ENCODE data around the gene KIF12. TPM values are rescaled to one million over a fixed set of nuclear protein-coding genes. Genes with fewer than 3 reads are reported as not detected.

KIF12 gene
- total RNA-seq, 2 experiments from 2014 or later, result not detected

- H3K36me3 ChIP-seq (ENCODE audit: insufficient read depth, low read length), result no peaks in the 10 kb centered on the region
- POLR2A ChIA-PET, result no interaction called here
- no peaks in the 10 kb centered on the region for H3K36me3 Mint-ChIP-seq (ENCODE audit: low read depth)
- H3K9me3 Mint-ChIP-seq, result no peaks in the 10 kb centered on the region
- DNase-seq (no peak), ATAC-seq (ENCODE audit: poor library complexity) (no peak)
- CTCF ChIA-PET, result no interaction called here
- H3K4me1 ChIP-seq (ENCODE audit: insufficient read depth, low read length), result no peaks in the 10 kb centered on the region
- no peaks in the 10 kb centered on the region for H3K4me1 Mint-ChIP-seq (ENCODE audit: low read depth)
- H3K27me3 ChIP-seq (ENCODE audit: control insufficient read depth in 1 of 2, insufficient read depth in 2 of 2, low read length in 2 of 2), result no peaks in the 10 kb centered on the region
- peaks cover 0 to 4% of the 10 kb centered on the region in 2 experiments for H3K9me3 ChIP-seq (ENCODE audit: control insufficient read depth in 1 of 2, insufficient read depth in 1 of 2, low read length in 2 of 2)
- TF ChIP-seq, protein P1, sequence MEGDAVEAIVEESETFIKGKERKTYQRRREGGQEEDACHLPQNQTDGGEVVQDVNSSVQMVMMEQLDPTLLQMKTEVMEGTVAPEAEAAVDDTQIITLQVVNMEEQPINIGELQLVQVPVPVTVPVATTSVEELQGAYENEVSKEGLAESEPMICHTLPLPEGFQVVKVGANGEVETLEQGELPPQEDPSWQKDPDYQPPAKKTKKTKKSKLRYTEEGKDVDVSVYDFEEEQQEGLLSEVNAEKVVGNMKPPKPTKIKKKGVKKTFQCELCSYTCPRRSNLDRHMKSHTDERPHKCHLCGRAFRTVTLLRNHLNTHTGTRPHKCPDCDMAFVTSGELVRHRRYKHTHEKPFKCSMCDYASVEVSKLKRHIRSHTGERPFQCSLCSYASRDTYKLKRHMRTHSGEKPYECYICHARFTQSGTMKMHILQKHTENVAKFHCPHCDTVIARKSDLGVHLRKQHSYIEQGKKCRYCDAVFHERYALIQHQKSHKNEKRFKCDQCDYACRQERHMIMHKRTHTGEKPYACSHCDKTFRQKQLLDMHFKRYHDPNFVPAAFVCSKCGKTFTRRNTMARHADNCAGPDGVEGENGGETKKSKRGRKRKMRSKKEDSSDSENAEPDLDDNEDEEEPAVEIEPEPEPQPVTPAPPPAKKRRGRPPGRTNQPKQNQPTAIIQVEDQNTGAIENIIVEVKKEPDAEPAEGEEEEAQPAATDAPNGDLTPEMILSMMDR (IDR thresholded peaks at IDR 0.05), result no peak
- intact Hi-C loops (cut with DNase I, micrococcal nuclease), result no loop called here
- no peak overlapping the region for H3K4me3 Mint-ChIP-seq
- H3K27me3 Mint-ChIP-seq, result no peaks in the 10 kb centered on the region
- no peak overlapping the region for H3K27ac Mint-ChIP-seq
- H3K27ac ChIP-seq (ENCODE audit: low read depth in 1 of 2, low read length in 2 of 2), result no peak overlapping the region
- no peak overlapping the region for H3K4me3 ChIP-seq (ENCODE audit: low read length)
These were observed 44.0 kb downstream of the KIF12 start for GRCh38 chr9:114055061-114055460.

DNA sequence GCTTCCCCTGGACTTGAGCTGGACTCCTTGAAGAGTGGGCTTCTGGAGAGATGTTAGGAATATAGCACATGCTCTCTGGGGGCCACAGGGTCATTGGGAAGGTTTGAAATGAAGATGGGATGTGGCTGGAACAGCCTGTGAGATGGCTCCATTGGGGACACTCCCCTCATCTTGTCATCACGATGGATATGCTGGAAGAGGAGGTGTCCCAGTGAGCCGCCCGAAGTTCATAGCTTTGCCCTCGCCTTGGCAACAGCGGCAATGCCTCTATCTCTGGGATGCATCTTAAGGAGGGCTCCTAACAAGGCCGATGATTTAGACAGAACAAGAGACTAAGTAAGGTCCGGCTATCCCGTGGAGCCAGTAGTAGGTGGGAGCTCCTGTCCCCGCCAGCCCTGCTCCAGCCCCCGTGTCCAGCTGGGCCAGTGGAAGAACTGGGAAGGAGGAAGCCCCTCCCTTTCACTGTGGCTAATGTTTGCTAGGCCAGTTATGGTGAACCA, 44.9 kb downstream of the KIF12 start:
- ChIA-PET CTCF (no interaction called here), POLR2A (no interaction called here)
- DNase-seq (no peak), ATAC-seq (ENCODE audit: poor library complexity) (no peak)
- H3K36me3 ChIP-seq (ENCODE audit: insufficient read depth, low read length), result no peaks in the 10 kb centered on the region
- Mint-ChIP-seq H3K27ac (no peak overlapping the region), H3K4me1 (ENCODE audit: low read depth) (no peaks in the 10 kb centered on the region), H3K4me3 (no peak overlapping the region), H3K9me3 (no peaks in the 10 kb centered on the region), H3K27me3 (no peaks in the 10 kb centered on the region), H3K36me3 (ENCODE audit: low read depth) (no peaks in the 10 kb centered on the region)
- peaks cover 0 to 4% of the 10 kb centered on the region in 2 experiments for H3K9me3 ChIP-seq (ENCODE audit: control insufficient read depth in 1 of 2, insufficient read depth in 1 of 2, low read length in 2 of 2)
- no peaks in the 10 kb centered on the region for H3K27me3 ChIP-seq (ENCODE audit: control insufficient read depth in 1 of 2, insufficient read depth in 2 of 2, low read length in 2 of 2)
- no peak overlapping the region for H3K27ac ChIP-seq (ENCODE audit: low read depth in 1 of 2, low read length in 2 of 2)
- H3K4me3 ChIP-seq (ENCODE audit: low read length), result no peak overlapping the region
- H3K4me1 ChIP-seq (ENCODE audit: insufficient read depth, low read length), result no peaks in the 10 kb centered on the region
- TF ChIP-seq, protein P1 (IDR thresholded peaks at IDR 0.05), result no peak
- intact Hi-C loops (cut with DNase I, micrococcal nuclease), result no loop called here

- ATAC-seq (ENCODE audit: poor library complexity), result no peak
- DNase-seq, result no peak
- POLR2A ChIA-PET, result no interaction called here
These were observed 45.7 kb downstream of the KIF12 start for GRCh38 chr9:114053246-114054005.

More at GRCh38 chr9:114053246-114054005, 45.7 kb downstream of the KIF12 start:
- Histone ChIP-seq H3K4me1 (ENCODE audit: insufficient read depth, low read length) (no peaks in the 10 kb centered on the region), H3K36me3 (ENCODE audit: insufficient read depth, low read length) (no peaks in the 10 kb centered on the region), H3K9me3 (ENCODE audit: control insufficient read depth in 1 of 2, insufficient read depth in 1 of 2, low read length in 2 of 2) (peaks cover 0 to 4% of the 10 kb centered on the region in 2 experiments), H3K4me3 (ENCODE audit: low read length) (no peak overlapping the region), H3K27me3 (ENCODE audit: control insufficient read depth in 1 of 2, insufficient read depth in 2 of 2, low read length in 2 of 2) (no peaks in the 10 kb centered on the region), H3K27ac (ENCODE audit: low read depth in 1 of 2, low read length in 2 of 2) (no peak overlapping the region)
- TF ChIP-seq, protein P1 (IDR thresholded peaks at IDR 0.05), result no peak
- H3K27me3 Mint-ChIP-seq, result no peaks in the 10 kb centered on the region
- H3K36me3 Mint-ChIP-seq (ENCODE audit: low read depth), result no peaks in the 10 kb centered on the region
- no peaks in the 10 kb centered on the region for H3K9me3 Mint-ChIP-seq
- H3K4me3 Mint-ChIP-seq, result no peak overlapping the region
- H3K4me1 Mint-ChIP-seq (ENCODE audit: low read depth), result no peaks in the 10 kb centered on the region
- CTCF ChIA-PET, result no interaction called here
- intact Hi-C loops (cut with DNase I, micrococcal nuclease), result no loop called here
- H3K27ac Mint-ChIP-seq, result no peak overlapping the region
